Gastroesophageal sphincter (tissue), 3 donors: ENCODE measurements around the gene MAP1B.

Source experiments
- CTCF ChIP-seq, 4 experiments: fragments of 200-600 bp in 2 of 4; fragments of 450-650 bp in 2 of 4; sonication (generic) in 1 of 4; IDR thresholded peaks; one replicate each; pipeline ENCODE4 v1.5.1; 2017 to 2019; ENCODE audit warnings: antibody characterized with exemption in 4 of 4, mild to moderate bottlenecking in 2 of 4, moderate library complexity in 2 of 4
- EP300 ChIP-seq: sonication (generic); formaldehyde crosslinking; IDR thresholded peaks from one replicate; pipeline ENCODE4 v1.6.1; 2017; ENCODE audit warnings: antibody characterized with exemption, mild to moderate bottlenecking
- POLR2A ChIP-seq, 2 donors: fragments of 450-650 bp; IDR thresholded peaks; one replicate each; pipeline ENCODE4 v1.6.1; 2017; ENCODE audit warnings: antibody characterized with exemption in 2 of 2, mild to moderate bottlenecking in 2 of 2, moderate library complexity in 1 of 2
- POLR2AphosphoS5 ChIP-seq: sonication (generic); formaldehyde crosslinking; IDR thresholded peaks from one replicate; pipeline ENCODE4 v1.6.1; 2017; ENCODE audit warnings: antibody characterized with exemption

DNA sequence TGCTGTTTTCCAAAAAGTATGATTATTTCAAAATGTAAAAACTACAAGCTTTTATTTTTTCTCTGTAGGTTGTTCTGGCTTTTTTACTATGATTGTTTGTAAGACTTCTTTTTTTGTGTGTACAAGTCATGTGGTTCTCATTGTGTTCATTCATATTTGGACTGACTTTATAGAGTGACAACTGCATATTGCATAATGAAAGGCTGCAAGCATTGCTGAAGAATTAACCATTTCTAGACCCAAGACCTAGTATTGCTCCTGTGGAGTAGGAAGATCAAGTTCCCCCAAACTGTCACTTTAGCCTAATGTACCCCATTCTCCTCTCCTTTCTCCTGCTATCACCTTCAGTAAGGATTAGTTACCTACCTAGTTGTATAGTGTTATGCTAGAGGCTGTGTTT, 10.0 kb downstream of the MAP1B start:
- no peak for TF ChIP-seq CTCF (IDR thresholded peaks at IDR 0.05)
- TF ChIP-seq POLR2A (IDR thresholded peaks at IDR 0.05): no peak
- TF ChIP-seq POLR2AphosphoS5: no peak
- TF ChIP-seq EP300: no peak
